OCI-LY3 (cell line): ENCODE results near the gene CAMK1D.

ENCODE experiments used
- H2AFZ ChIP-seq: fragments of 200-600, 300-600 bp; shearing (Covaris generic); 2 replicates; pipeline ENCODE4 v1.6.0; 2014; ENCODE audit warnings: antibody characterized with exemption, low read depth, low read length
- H3K27ac ChIP-seq: fragments of 200-600, 300-600 bp; sonication (generic); 2 replicates; pipeline ENCODE4 v1.5.1; 2014; ENCODE audit warnings: mild to moderate bottlenecking, low read length, moderate library complexity, mixed read lengths
- H3K27me3 ChIP-seq: fragments of 200-600, 300-600 bp; sonication (generic); 2 replicates; pipeline ENCODE4 v1.6.1; 2014; ENCODE audit warnings: low read depth, low read length, mixed read lengths
- H3K36me3 ChIP-seq: fragments of 200-600, 300-600 bp; sonication (generic); replicated peaks from 2 replicates; pipeline ENCODE3; 2014; ENCODE audit warnings: low read depth, low read length, mixed read lengths
- H3K4me1 ChIP-seq: fragments of 300-600, 200-600 bp; sonication (generic); 2 replicates; pipeline ENCODE4 v1.6.1; 2014; ENCODE audit warnings: low read length, mixed read lengths
- H3K4me2 ChIP-seq: fragments of 200-600, 300-600 bp; sonication (generic); 2 replicates; pipeline ENCODE4 v1.6.1; 2014; ENCODE audit warnings: low read length, mixed read lengths
- H3K4me3 ChIP-seq: fragments of 300-600, 200-600 bp; sonication (generic); 2 replicates; pipeline ENCODE4 v1.5.1; 2014; ENCODE audit warnings: antibody characterized with exemption, mild to moderate bottlenecking, low read length, moderate library complexity
- H3K79me2 ChIP-seq: fragments of 300-600, 200-600 bp; shearing (Covaris generic); 2 replicates; pipeline ENCODE4 v1.6.1; 2014; ENCODE audit warnings: mild to moderate bottlenecking, low read length, mixed read lengths
- H3K9ac ChIP-seq: fragments of 300-600, 200-600 bp; shearing (Covaris generic); 2 replicates; pipeline ENCODE4 v1.6.0; 2014; ENCODE audit warnings: mild to moderate bottlenecking, low read length, moderate library complexity
- H3K9me3 ChIP-seq: fragments of 200-600, 300-600 bp; shearing (Covaris generic); 2 replicates; pipeline ENCODE4 v1.6.1; 2014; ENCODE audit warnings: low read length, mixed read lengths; ENCODE audit not compliant: insufficient read depth
- H4K20me1 ChIP-seq: fragments of 200-600, 300-600 bp; sonication (generic); 2 replicates; pipeline ENCODE4 v1.6.1; 2016; ENCODE audit warnings: low read length, mixed read lengths; ENCODE audit not compliant: insufficient read depth
- EZH2phosphoT487 ChIP-seq: fragments of 200-600 bp; shearing (Covaris generic); IDR thresholded peaks from 2 replicates; pipeline ENCODE4 v1.6.1; 2018; ENCODE audit warnings: antibody characterized with exemption, mixed run types, low read depth
- TF ChIP-seq, protein P1 (sequence below): fragments of 200-600, 300-600 bp; sonication (generic); IDR thresholded peaks from 2 replicates; pipeline ENCODE4 v1.5.1; 2014; ENCODE audit warnings: antibody characterized with exemption, low read length, low read depth

The CAMK1D gene

DNA sequence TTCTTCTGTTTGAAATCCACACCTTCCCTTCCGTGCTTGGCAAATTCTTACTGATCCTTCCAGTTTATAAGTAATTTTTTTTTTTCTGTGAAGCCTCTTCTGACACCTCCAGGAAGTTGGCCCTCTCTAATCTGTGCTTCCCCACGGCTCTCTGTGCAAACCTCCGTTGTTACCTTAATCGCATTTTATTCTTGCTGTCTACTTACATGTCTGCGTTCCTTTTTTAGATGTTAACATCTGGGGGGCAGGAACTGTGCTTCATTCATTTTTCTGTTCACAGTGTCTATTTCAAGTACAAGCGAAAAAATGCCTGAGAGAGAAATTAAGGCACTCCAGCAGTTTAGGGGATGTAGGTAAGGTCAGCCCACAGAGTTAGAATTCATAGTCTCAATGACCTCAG is 8.4 kb upstream of the CAMK1D start:
- peaks cover 43% of the 10 kb centered on the region for H3K4me1 ChIP-seq
- no peaks in the 10 kb centered on the region for H4K20me1 ChIP-seq
- TF ChIP-seq, protein P1, sequence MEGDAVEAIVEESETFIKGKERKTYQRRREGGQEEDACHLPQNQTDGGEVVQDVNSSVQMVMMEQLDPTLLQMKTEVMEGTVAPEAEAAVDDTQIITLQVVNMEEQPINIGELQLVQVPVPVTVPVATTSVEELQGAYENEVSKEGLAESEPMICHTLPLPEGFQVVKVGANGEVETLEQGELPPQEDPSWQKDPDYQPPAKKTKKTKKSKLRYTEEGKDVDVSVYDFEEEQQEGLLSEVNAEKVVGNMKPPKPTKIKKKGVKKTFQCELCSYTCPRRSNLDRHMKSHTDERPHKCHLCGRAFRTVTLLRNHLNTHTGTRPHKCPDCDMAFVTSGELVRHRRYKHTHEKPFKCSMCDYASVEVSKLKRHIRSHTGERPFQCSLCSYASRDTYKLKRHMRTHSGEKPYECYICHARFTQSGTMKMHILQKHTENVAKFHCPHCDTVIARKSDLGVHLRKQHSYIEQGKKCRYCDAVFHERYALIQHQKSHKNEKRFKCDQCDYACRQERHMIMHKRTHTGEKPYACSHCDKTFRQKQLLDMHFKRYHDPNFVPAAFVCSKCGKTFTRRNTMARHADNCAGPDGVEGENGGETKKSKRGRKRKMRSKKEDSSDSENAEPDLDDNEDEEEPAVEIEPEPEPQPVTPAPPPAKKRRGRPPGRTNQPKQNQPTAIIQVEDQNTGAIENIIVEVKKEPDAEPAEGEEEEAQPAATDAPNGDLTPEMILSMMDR = no peak
- peak overlapping the region; percentile 60 for H3K4me2 ChIP-seq
- no peaks in the 10 kb centered on the region for H3K79me2 ChIP-seq
- no peaks in the 10 kb centered on the region for H3K27me3 ChIP-seq
- peaks cover 4% of the 10 kb centered on the region for H3K36me3 ChIP-seq
- peaks cover 5% of the 10 kb centered on the region; the same call in 1 of the 2 replicates for H3K9me3 ChIP-seq
- peak overlapping the region; percentile 19; the same call in 1 of the 2 replicates for H2AFZ ChIP-seq
- H3K27ac ChIP-seq = peak overlapping the region; percentile 67
- H3K9ac ChIP-seq = peak overlapping the region; percentile 53; the same call in 1 of the 2 replicates
- H3K4me3 ChIP-seq = peak overlapping the region; percentile 23; the same call in 1 of the 2 replicates

DNA sequence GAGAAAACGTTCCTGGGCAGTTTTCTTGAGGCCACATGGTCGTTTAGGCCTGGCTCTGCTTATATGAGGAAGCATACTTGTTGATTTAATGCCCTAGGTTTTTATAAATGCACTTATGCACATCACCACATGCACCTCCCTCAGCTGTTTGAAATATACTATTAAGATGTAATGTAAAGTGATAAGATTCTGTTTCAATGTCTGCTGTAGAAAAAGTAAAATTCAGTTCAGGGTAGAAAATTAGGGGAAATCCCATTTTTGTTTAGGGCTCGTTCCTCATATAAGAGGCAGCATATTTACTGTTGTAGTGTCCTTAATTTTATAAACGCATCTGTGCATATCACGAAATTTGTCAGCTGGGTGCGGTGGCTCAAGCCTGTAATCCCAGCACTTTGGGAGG is 7.8 kb upstream of the CAMK1D start:
- Histone ChIP-seq H3K9ac (peak overlapping the region; percentile 53; the same call in 1 of the 2 replicates), H3K4me1 (peaks cover 49% of the 10 kb centered on the region), H3K27me3 (no peaks in the 10 kb centered on the region), H3K4me3 (peak overlapping the region; percentile 23; the same call in 1 of the 2 replicates), H3K9me3 (peaks cover 5% of the 10 kb centered on the region; the same call in 1 of the 2 replicates), H3K79me2 (no peaks in the 10 kb centered on the region), H3K27ac (peak overlapping the region; percentile 67), H2AFZ (0 out of 2 replicates have a peak overlapping the region, but pooled peaks have one; percentile 58), H3K36me3 (peaks cover 4% of the 10 kb centered on the region), H4K20me1 (no peaks in the 10 kb centered on the region), H3K4me2 (peak overlapping the region; percentile 60)
- TF ChIP-seq, protein P1 = no peak
- TF ChIP-seq EZH2phosphoT487 = no peak

DNA sequence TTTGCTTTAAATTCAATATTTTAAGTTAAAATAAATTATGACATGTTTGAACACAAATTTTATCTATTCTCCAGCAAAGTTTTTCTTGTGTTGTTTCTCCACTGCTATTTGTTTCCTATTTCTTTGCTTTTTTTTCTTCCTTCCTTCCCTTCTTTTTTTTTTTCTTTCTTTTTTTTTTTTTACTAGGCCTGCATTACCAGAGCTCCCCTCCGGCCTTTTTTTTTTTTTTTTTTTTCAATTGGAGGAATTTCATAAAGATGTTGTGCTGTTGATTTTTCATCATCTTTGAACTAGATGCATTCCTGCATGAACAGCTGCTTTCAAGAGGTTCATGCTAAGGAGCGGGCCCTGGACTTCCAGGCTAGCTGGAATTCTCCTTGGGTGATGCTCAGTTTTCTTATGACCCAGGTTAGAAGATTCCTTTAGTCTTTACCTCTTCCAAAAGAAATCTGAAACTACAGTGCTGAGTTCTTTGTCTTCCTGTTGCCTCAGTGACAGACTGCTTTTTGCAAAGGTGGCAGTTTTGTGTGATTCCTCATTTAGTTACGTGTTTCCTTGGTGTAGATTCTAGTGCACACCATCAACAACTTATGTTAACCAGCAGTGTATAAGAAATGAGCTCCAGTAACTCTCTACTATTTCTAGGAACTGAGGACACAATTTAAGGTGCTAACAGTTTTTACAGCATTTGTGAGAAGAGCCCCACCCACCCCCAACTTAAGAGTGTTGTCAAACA is 4.8 kb upstream of the CAMK1D start:
- H3K4me3 ChIP-seq = no peak overlapping the region
- H3K4me2 ChIP-seq = no peak overlapping the region
- H3K9ac ChIP-seq = no peak overlapping the region
- TF ChIP-seq EZH2phosphoT487 = no peak
- TF ChIP-seq, protein P1 = no peak
- H3K36me3 ChIP-seq = peaks cover 4% of the 10 kb centered on the region
- no peaks in the 10 kb centered on the region for H4K20me1 ChIP-seq
- peaks cover 67% of the 10 kb centered on the region for H3K4me1 ChIP-seq
- H3K27me3 ChIP-seq = no peaks in the 10 kb centered on the region
- H3K79me2 ChIP-seq = peaks cover under 1% of the 10 kb centered on the region; the same call in 1 of the 2 replicates
- H3K9me3 ChIP-seq = peaks cover 5% of the 10 kb centered on the region; the same call in 1 of the 2 replicates
- H2AFZ ChIP-seq = no peak overlapping the region
- H3K27ac ChIP-seq = no peak overlapping the region

DNA sequence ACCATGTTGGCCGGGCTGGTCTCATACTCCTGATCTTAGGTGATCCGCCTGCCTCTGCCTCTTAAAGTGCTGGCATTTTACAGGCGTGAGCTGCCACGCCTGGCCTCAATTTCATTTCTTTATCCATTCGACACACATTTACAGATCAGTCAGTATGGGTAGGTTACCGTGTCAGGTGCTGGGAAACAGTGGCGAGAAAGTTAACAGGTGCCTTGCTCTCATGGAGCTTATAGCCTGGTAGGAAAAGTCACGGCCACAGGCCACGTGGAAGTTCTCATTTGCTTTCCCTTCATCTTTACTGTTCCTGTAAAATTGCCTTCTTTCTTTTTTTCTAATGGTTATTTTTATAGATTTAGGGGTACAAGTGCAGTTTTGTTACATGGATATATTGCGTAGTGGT is 2.6 kb upstream of the CAMK1D start:
- H3K9me3 ChIP-seq = peaks cover 5% of the 10 kb centered on the region; the same call in 1 of the 2 replicates
- H3K4me2 ChIP-seq = no peak overlapping the region
- H4K20me1 ChIP-seq = peaks cover 9% of the 10 kb centered on the region
- H3K27me3 ChIP-seq = no peaks in the 10 kb centered on the region
- H3K4me1 ChIP-seq = peaks cover 55% of the 10 kb centered on the region
- peaks cover 22% of the 10 kb centered on the region for H3K79me2 ChIP-seq
- H3K9ac ChIP-seq = no peak overlapping the region
- no peak overlapping the region for H3K4me3 ChIP-seq
- H3K36me3 ChIP-seq = peaks cover 15% of the 10 kb centered on the region
- no peak overlapping the region for H3K27ac ChIP-seq
- H2AFZ ChIP-seq = no peak overlapping the region
- TF ChIP-seq EZH2phosphoT487 = no peak
- TF ChIP-seq, protein P1 = no peak
